NT2/D1 (cell line): ENCODE data around the gene NKAPL.

Source experiments
- SUZ12 ChIP-seq: IDR thresholded peaks from 2 replicates; pipeline ENCODE4 v1.6.1; 2011; ENCODE audit not compliant: insufficient read length, insufficient read depth; ENCODE audit errors: extremely low read depth
- ZNF274 ChIP-seq: IDR thresholded peaks from 2 replicates; pipeline ENCODE4 v1.6.1; 2011; ENCODE audit warnings: mild to moderate bottlenecking, low read depth, low read length

DNA sequence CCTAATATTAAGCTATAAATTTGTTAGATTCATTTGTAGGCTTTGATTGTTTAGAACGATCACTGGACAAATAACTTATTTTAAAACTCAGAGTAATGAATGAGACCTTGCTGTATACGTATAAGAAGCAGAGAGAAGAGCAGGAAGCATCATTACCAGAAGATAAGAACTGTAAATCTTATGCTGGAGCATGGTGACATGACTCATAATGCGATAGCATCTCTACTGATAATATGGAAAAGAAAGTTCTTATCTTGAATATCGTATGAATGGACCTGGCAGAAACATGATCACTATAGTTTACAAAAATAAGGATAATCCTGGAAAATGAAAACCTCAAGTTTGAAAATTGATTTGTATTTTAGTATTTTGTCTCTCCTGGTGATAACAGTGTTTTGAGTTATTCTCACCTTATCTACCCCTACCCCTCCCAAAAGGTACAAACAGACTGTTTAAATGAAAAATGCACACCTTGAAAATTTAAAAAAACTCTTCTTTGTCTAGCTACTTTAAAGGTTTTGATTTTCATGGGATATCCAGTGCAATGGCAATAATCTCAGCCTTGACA lies 5.8 kb downstream of the NKAPL start:
- TF ChIP-seq ZNF274 (no peak), SUZ12 (no peak)
